KOPT-K1 (cell line): ENCODE results near the gene CASK.

Source experiments
- H3K27ac ChIP-seq: fragments of 200-600 bp; sonication (generic); 2 replicates; pipeline ENCODE4 v1.5.1; 2016; ENCODE audit warnings: antibody characterized with exemption, mild to moderate bottlenecking, low read depth, low read length; ENCODE audit not compliant: poor library complexity, severe bottlenecking
- H3K36me3 ChIP-seq: fragments of 200-600 bp; sonication (generic); 2 replicates; pipeline ENCODE4 v1.5.1; 2017; ENCODE audit warnings: antibody characterized with exemption, mild to moderate bottlenecking, low read length, moderate library complexity; ENCODE audit not compliant: insufficient read depth
- H3K9me3 ChIP-seq: fragments of 200-600 bp; sonication (generic); 2 replicates; pipeline ENCODE4 v1.5.1; 2017; ENCODE audit warnings: antibody characterized with exemption, low read length, mild to moderate bottlenecking; ENCODE audit not compliant: insufficient read depth, poor library complexity, severe bottlenecking

CASK gene

DNA sequence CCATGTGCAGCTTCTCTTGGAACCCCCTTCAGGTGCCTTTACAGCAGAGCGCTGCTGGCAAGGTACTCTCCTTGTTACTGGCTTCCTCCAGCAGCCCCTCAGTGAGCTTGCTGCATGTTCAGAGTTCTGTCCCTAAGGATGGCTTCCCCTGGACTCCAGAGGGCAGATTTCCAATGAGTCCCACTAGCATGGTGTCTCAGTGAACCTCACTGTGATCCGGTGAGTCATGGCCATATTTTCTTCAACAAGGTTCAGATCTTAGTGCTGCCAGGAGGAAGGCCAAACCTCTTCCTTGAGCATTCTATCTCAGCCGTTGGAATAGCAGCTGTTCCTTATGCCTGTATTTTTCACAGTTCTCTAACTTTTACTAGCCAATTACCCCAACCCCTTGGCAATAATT is 98.8 kb downstream of the CASK start:
- H3K36me3 ChIP-seq: no peaks in the 10 kb centered on the region
- H3K27ac ChIP-seq: no peak overlapping the region
- H3K9me3 ChIP-seq: no peaks in the 10 kb centered on the region

- no peak overlapping the region for H3K27ac ChIP-seq
- H3K36me3 ChIP-seq: no peaks in the 10 kb centered on the region
- H3K9me3 ChIP-seq: no peaks in the 10 kb centered on the region
These were observed 100.0 kb downstream of the CASK start for GRCh38 chrX:41823402-41823801.

GRCh38 chrX:41822892-41823291 is 100.5 kb downstream of the CASK start:
- Histone ChIP-seq H3K36me3 (no peaks in the 10 kb centered on the region), H3K27ac (no peak overlapping the region), H3K9me3 (no peaks in the 10 kb centered on the region)

- no peaks in the 10 kb centered on the region; the same call in 1 of the 2 replicates for H3K36me3 ChIP-seq
- H3K9me3 ChIP-seq: peaks cover 9% of the 10 kb centered on the region
- no peak overlapping the region for H3K27ac ChIP-seq
These were observed 115.3 kb downstream of the CASK start for GRCh38 chrX:41808047-41808446.

- no peaks in the 10 kb centered on the region; the same call in 1 of the 2 replicates for H3K36me3 ChIP-seq
- peaks cover 30% of the 10 kb centered on the region for H3K9me3 ChIP-seq
- H3K27ac ChIP-seq: no peak overlapping the region
These were observed 120.4 kb downstream of the CASK start for GRCh38 chrX:41802958-41803357.

- peaks cover 29% of the 10 kb centered on the region for H3K9me3 ChIP-seq
- no peak overlapping the region for H3K27ac ChIP-seq
- H3K36me3 ChIP-seq: no peaks in the 10 kb centered on the region; the same call in 1 of the 2 replicates
These were observed 123.7 kb downstream of the CASK start for GRCh38 chrX:41799661-41800060.

GRCh38 chrX:41796577-41796976 is 126.8 kb downstream of the CASK start:
- Histone ChIP-seq H3K36me3 (no peaks in the 10 kb centered on the region; the same call in 1 of the 2 replicates), H3K9me3 (peaks cover 9% of the 10 kb centered on the region), H3K27ac (no peak overlapping the region)

DNA sequence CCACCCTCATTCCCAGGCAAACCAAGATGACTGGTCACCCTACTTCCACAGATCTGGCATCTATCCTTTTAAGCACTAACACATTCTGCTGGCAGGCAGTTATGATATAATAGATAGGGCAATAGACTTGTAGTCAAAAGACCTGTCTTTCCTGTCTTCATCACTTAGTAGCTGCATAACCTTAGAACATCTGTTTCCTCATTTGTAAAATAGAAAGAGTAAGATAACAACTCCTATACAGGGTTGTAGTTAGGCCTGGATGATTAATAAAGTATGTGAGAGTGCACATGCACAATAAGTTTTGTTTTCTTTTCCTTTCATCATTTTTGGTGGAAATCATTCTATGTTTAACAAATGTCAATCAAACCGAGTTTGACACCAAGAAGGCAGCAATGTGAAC is 127.3 kb downstream of the CASK start:
- H3K36me3 ChIP-seq: no peaks in the 10 kb centered on the region; the same call in 1 of the 2 replicates
- peaks cover 4% of the 10 kb centered on the region for H3K9me3 ChIP-seq
- no peak overlapping the region for H3K27ac ChIP-seq

DNA sequence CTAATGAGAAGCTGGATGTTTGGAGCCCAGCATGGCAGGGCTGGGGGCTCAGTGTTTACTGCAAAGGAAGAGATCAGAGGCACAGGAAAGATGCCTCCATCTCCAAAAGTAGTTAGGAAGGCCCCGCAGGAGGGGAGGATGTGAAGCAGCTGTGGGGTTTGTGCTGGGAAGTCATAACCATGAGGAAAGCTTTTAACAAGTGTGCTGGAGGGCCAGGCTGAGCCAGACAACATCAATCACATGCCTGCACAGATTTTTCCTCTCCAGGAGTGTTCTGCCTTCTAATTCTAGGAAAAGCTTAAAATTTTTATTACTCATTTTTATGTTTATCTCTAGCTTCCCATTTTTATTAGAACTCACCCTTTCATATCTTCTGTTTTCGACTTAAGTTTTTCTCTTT is 134.0 kb downstream of the CASK start:
- no peaks in the 10 kb centered on the region for H3K9me3 ChIP-seq
- peaks cover 21% of the 10 kb centered on the region; the same call in 1 of the 2 replicates for H3K36me3 ChIP-seq
- no peak overlapping the region for H3K27ac ChIP-seq

- Histone ChIP-seq H3K27ac (no peak overlapping the region), H3K9me3 (no peaks in the 10 kb centered on the region), H3K36me3 (peaks cover 21% of the 10 kb centered on the region; the same call in 1 of the 2 replicates)
These were observed 137.7 kb downstream of the CASK start for GRCh38 chrX:41785685-41786084.

DNA sequence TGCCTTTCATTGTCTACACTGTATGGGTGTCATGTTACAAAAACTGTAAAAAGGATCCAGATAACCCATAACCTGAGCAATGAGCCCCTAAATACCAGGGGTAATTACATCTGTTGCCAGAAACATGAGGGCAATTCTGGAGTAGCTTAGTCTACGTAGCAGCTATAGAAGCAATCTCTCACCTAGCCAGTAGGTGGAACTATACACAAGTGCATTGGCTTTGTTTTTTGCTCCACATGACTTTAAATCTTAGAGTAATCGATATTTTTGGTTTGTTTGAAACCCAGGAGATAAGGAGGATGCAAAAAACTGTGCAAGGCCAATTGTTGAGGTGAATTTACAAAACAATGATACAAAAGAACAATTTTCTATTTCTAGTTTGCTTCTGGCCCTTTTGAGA is 141.9 kb downstream of the CASK start:
- peaks cover 15% of the 10 kb centered on the region; the same call in 1 of the 2 replicates for H3K36me3 ChIP-seq
- no peaks in the 10 kb centered on the region for H3K9me3 ChIP-seq
- no peak overlapping the region for H3K27ac ChIP-seq

DNA sequence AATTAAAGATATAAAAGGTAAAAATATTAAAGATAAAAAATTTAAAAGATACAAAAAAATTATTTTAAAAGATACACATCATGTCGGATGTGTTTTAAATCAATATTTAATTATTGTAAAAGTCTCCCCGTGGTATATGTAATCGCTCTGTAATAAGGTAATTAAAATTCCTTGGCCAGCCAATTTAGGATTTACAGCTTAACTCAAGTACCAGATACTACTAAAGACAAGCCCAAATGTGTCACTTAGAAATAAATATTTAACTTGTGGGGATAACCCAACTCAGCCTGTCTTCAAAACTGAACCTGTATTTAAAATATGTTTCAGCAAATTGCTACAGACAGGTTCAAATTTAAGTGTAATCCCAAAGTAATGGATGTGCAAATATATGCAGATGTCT is 143.4 kb downstream of the CASK start:
- H3K36me3 ChIP-seq: no peaks in the 10 kb centered on the region; the same call in 1 of the 2 replicates
- H3K27ac ChIP-seq: no peak overlapping the region
- no peaks in the 10 kb centered on the region for H3K9me3 ChIP-seq

DNA sequence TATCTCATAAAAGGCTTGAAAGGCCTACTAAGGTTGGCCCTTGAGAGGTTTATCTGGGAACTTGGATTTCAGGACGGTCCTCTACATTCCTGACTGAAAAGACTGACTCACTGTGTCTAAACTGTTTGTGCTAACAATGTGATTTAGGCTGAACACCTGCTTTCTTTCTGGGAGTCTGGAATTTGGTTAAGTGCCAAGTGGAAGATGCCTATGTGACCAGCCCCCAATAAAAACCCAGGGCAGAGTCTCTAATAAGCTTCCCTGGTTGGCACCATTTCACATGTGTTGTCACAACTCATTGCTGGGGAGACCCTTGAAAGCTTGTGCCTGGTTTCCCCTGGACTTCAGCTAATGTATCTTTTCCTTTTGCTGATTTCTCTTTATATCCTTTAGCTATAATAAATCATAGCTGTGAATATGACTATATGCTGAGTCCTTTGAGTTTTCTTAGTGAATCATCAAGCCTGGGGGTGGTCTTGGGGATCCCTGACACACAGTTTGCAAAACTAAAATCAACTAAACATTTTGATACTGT is 144.3 kb downstream of the CASK start:
- no peaks in the 10 kb centered on the region for H3K9me3 ChIP-seq
- no peaks in the 10 kb centered on the region; the same call in 1 of the 2 replicates for H3K36me3 ChIP-seq
- no peak overlapping the region for H3K27ac ChIP-seq

DNA sequence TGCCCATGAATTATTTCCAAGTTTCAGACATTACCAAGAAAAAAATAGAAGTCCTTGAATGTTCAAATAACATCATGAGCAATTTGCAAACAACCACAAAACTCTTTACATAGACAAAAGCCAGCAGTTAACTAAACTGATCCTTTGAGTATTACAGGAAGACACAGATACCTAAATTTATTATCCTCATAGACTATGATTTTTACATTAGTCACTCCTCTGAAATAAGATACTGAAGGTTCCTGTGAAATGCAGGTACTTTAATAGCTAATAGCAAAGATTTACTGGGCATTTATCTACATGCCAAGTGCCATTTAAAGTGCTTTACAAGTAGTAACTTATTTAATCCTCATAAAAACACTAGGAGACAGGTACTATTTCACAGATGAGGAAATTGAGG is 161.7 kb downstream of the CASK start:
- Histone ChIP-seq H3K9me3 (no peaks in the 10 kb centered on the region), H3K36me3 (no peaks in the 10 kb centered on the region; the same call in 1 of the 2 replicates), H3K27ac (no peak overlapping the region)

DNA sequence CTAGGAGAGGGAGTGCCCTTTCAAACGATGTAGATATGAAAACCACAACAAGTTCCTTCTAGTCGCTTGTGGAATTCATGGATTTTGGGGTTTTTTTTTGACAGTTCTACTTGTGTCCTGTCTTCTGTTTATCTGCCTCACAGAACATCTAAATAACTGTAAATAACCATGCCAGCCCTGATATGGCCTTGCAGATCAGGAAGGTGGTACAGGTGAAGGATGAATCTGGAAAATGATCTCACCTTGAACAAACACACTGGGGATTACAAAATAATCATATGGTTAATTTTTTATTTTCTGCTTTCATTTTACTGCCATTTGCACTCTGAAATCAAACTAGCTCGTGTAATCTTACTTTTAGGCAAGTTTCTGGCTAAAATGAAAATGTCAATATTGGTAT is 162.2 kb downstream of the CASK start:
- Histone ChIP-seq H3K9me3 (no peaks in the 10 kb centered on the region), H3K36me3 (no peaks in the 10 kb centered on the region), H3K27ac (no peak overlapping the region)

GRCh38 chrX:41759817-41760216 is 163.5 kb downstream of the CASK start:
- Histone ChIP-seq H3K36me3 (no peaks in the 10 kb centered on the region), H3K27ac (no peak overlapping the region), H3K9me3 (no peaks in the 10 kb centered on the region)
